KOPT-K1 (cell line): ENCODE data around the gene PRKAG3.

Experiments
- H3K27ac ChIP-seq: fragments of 200-600 bp; sonication (generic); 2 replicates; pipeline ENCODE4 v1.5.1; 2016; ENCODE audit warnings: antibody characterized with exemption, mild to moderate bottlenecking, low read depth, low read length; ENCODE audit not compliant: poor library complexity, severe bottlenecking
- H3K36me3 ChIP-seq: fragments of 200-600 bp; sonication (generic); 2 replicates; pipeline ENCODE4 v1.5.1; 2017; ENCODE audit warnings: antibody characterized with exemption, mild to moderate bottlenecking, low read length, moderate library complexity; ENCODE audit not compliant: insufficient read depth
- H3K9me3 ChIP-seq: fragments of 200-600 bp; sonication (generic); 2 replicates; pipeline ENCODE4 v1.5.1; 2017; ENCODE audit warnings: antibody characterized with exemption, low read length, mild to moderate bottlenecking; ENCODE audit not compliant: insufficient read depth, poor library complexity, severe bottlenecking

Gene PRKAG3

DNA sequence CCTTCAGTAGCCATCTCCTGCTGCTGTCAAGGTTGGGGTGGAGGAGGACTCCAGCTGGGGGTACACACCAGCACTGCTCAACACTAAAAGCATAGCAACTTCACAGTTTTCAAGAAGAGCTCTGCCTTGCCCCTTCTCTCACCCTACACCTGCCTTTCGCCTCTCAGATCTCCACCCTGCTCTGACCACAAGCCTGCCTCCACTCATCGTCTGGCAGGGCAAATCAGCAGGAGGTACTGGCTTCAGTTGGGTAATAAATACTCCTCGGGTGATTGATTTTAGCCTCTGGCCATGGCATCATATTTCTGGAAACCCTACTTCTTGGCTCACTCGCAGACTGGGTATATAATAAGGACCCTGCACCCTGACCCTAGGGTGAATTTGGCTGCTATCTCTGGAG, 3.1 kb upstream of the PRKAG3 start:
- no peaks in the 10 kb centered on the region for H3K9me3 ChIP-seq
- no peak overlapping the region for H3K27ac ChIP-seq
- no peaks in the 10 kb centered on the region for H3K36me3 ChIP-seq

DNA sequence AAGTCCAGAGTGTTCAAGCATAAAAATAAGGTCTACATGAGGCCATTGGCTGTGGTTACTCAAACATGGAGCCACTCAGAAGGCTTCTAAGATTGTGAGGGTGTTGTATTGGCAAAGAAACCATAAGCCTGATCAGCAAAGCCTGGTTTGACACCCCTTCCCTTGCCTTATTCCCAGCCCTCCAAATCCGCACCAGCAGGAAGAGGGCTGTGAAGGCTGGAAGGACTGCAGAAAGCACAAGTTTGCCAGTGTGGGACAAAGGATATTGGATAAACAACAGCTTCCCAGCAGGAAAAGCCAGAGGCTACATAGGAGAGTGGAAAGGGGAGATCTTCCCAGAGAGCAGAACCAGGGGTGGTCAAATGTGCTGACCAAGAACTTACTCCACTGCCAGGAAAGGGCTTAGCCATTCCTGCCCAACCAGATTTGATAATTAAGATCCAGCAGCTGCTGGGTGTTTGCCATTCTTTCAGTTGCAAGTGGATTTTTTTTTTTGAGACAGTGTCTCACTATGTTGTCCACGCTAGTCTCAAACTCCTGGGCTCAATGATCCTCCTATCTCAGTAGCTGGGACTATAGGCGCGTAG, 1.5 kb upstream of the PRKAG3 start:
- H3K9me3 ChIP-seq, result no peaks in the 10 kb centered on the region
- H3K27ac ChIP-seq, result no peak overlapping the region
- H3K36me3 ChIP-seq, result no peaks in the 10 kb centered on the region

DNA sequence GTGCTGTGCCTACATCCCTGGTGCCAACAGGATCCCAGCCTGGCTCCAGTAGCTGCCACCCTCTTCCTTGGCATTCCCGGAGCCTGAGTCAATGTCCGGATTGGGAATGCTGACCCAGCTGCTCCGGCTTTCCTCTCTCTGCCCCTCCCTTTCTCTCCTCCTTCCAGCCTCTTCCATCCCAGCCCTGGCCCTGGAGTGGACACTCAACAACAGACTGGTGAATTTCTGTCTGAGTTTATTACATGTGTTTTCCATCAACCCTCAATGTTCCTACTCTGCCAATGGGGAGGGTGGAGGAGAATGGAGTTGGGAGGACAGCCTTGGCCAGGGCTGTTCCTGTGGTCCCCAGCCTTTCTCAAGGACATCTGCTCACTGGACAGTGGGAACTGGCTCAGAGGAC, 917 bp upstream of the PRKAG3 start:
- H3K27ac ChIP-seq, result no peak overlapping the region
- no peaks in the 10 kb centered on the region for H3K36me3 ChIP-seq
- H3K9me3 ChIP-seq, result no peaks in the 10 kb centered on the region

DNA sequence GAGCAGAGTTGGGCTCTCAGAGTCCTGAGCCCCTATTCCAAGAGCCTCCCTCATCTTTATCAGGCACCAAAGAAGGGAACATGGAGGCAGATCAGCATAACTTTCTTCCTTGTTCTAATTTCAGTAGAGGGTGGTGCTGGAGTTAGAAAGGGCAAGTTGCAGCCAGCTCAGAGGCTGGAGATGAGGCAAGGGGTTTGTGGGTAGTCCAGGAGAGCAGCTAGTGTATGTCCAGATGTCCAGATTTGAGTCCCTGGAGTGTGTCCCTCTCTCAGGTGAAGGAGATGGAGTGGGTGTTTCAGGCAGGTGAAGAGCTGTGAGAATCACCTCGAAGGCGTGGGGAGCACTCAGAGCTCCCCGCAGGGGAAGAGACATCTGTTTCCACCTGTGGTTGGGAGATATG, 478 bp upstream of the PRKAG3 start:
- Histone ChIP-seq H3K27ac (no peak overlapping the region), H3K9me3 (no peaks in the 10 kb centered on the region), H3K36me3 (no peaks in the 10 kb centered on the region)

DNA sequence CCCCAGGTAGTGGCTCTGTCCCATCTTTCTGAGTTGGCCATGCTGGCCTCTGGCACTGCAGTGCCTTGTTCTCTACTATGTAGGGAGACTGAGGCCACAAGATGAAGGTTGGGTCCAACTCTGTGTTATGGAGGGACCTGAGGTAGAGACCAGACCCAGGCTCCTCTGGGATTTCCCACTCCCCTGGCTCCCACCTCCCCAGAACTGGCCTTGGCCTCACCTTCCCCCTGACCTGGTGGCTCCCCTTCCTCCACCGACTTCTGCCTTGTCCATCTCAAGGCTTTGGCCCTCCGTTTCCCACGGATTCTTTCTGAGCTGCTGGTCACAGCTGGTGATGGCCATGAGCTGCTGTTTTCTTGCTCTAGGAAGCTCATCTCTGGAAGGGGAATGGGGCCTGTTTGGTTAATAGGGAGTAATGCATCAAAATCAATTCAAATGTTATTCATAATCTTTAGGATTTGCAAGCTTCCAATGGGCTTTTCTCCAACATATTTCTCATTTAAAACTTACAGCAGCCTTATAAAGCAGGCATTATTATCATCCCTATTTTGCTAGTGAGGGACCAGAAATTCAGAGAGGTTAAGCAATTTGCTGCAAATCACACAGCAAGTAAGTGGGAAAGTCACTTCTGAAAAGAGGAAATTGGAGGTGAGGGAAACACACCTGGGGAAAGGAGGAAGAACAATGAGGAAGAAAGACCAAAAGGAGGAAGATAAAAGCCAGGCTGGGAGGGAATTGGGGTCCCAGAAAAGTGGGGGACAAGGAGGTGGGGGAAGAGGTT, 887 bp downstream of the PRKAG3 start:
- Histone ChIP-seq H3K36me3 (no peaks in the 10 kb centered on the region), H3K9me3 (no peaks in the 10 kb centered on the region), H3K27ac (no peak overlapping the region)

DNA sequence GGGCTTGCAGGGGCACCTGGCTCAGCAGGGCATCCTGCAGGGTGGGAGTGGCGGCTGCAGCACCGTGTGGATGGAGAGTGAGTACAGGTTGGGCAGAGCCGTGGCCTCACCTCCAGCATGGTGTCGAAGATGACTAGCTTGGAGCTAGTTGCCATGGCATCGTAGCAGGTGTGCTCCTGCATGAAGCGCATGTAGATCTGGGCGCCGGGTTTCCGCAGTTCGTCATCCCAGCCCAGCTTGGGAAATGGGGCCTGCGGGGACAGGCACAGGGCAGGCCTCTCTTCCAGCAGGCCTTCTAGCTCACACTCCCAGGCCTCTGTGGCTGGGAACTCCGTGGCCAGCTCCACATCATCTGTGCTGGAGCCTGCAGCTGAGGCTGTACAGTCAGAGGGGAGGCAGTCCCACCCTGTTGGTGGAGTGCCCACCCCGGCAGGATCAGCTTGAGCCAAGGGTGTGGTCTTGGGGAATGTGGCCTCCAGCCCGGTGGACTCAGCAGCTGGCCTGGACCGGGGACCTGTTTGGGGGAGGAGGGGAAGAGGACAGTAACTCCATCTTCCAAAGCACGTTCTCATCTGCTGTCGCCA, 1.6 kb downstream of the PRKAG3 start:
- H3K36me3 ChIP-seq, result no peaks in the 10 kb centered on the region
- no peak overlapping the region for H3K27ac ChIP-seq
- no peaks in the 10 kb centered on the region for H3K9me3 ChIP-seq

DNA sequence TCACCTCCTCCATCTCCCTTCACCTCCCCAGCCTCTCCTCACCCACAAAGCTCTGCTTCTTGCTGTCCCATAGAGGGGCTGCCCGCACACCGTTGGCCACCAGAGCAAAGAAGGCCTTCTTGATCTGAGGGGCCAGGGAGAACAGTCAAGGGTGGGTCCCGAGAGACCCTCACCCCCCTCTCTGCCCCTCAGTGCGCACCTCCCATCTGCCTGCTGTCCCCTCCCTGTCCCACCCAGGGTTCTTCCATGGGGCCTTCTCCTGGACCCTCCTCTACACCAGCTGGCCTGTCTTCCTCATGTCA, 3.2 kb downstream of the PRKAG3 start:
- Histone ChIP-seq H3K9me3 (no peaks in the 10 kb centered on the region), H3K27ac (no peak overlapping the region), H3K36me3 (no peaks in the 10 kb centered on the region)

DNA sequence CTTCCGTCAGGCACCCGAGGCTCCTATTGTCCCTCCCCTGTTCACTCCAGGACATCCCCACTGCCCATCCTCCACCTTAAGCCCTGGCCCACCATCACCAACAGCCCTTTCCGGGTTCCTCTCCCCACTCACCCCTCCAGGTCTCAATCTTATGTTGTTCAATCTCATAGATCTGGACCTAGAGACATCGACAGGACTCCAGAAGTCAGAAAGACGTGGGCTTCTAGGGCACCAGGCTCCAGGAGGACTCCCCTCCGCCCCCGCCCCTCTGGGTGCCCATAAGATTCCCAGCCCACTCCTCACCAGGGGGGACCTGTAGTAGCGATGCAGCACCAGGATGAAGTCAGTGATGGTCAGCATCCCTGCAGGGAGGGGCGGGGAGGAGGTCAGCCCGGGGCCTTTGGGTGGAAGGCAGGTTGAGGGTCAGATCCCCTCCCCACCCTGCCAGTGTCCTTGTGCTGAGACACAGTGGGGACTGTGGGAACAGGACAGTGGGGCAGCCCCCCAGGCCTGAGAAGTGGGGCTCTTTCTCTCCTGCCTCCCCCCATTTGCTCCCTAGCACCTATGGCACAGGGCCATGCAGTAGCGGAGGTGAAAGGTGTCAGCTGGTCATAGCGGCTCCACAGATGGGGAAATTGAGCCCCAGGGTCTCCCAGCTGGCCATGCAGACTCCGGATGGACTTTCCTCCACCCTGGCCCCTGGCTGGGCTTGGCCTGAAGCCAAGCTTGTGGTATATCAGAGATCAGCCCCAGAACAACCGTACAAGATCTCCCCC, 3.7 kb downstream of the PRKAG3 start:
- H3K27ac ChIP-seq, result no peak overlapping the region
- H3K9me3 ChIP-seq, result no peaks in the 10 kb centered on the region
- H3K36me3 ChIP-seq, result no peaks in the 10 kb centered on the region

DNA sequence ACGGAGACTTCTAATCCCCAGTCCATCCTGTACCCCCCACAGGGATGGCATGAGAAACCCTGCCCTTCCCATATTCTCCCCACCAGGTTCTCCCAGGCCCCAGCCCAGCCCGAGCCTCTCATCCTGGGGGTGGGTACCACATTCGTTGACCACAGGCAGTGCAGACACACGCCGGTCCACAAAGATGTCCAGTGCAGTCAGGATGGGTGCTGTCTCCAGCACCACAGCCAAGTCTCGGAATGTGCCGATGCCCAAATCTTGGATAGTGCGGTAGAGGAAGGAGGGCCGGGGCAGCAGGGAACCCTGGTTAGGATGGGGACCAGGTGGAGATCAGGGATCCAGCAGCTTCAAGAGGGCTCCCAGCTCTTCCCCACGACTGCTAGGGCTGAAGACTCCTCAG, 4.8 kb downstream of the PRKAG3 start:
- Histone ChIP-seq H3K27ac (no peak overlapping the region), H3K36me3 (no peaks in the 10 kb centered on the region), H3K9me3 (no peaks in the 10 kb centered on the region)

DNA sequence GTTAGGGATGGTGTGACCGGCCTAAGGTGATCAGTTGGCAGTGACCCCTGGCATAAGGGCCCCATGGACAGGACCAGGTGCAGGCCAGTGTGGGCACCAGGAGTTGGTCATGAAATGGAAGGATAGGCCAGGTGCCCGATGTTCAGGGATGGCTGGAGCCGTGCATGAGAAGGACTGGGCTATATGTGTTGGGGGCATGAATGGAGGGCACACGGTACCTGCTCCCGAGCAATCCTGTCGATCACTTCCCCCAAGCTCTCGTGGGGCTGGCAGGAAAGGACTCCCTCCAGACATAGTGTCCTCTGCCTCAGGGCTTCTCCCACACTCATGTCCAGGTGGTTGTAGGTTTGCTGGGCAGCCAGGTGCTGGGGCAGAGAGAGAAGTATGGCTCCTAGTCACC, 7.6 kb downstream of the PRKAG3 start:
- Histone ChIP-seq H3K27ac (no peak overlapping the region), H3K9me3 (no peaks in the 10 kb centered on the region), H3K36me3 (no peaks in the 10 kb centered on the region)

DNA sequence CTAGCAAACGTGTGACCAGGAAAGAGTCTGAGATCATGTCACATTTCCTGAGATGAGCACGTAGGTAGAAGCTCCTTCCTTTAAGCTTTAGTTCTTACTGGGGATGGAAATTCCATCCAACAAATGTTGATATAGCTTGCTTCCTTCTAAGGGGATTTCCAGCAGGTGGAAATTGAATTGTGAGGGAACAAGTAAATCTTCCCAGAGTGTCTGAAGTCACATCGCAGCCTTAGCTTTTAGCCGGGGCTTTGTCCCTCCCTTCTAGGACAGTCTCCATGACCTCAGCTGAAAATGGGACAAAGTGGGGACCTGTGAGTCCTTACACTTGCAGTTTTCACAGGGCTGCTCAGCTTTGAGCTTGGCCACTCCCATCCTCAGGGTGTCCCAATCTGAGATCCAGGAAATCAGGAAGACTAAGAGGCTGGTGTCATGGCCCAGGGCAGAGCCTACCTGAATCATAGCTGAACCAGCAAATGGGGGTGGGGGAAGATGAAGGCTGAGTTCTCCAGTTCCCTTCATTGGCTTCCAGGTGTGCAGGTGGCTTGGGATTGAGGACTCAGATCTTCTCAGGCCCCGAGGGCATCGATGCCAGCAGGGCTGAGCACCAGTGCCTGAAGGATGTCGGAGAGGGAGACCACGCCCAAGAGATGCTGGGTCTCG, 8.3 kb downstream of the PRKAG3 start:
- Histone ChIP-seq H3K27ac (no peak overlapping the region), H3K36me3 (no peaks in the 10 kb centered on the region), H3K9me3 (no peaks in the 10 kb centered on the region)

DNA sequence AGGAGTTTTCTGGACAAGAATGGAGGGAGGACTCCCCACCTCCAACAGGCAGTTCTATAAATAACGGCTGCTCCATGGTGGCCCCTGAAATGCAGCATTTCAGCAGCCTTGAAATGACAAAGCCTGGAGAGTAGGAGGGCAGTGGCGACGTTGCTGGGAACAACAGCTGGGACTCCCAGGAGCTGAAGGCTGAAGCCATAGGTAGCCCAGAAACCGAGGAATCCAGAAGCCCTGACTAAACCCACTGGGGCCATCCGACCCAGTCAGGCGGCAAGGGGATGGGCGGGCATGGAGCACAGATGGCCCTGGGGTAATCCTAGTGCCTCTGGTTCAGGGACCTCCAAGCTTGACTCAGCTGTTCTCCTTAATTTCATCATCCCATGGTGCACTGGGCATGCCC, 9.0 kb downstream of the PRKAG3 start:
- Histone ChIP-seq H3K9me3 (no peaks in the 10 kb centered on the region), H3K27ac (no peak overlapping the region), H3K36me3 (no peaks in the 10 kb centered on the region)

DNA sequence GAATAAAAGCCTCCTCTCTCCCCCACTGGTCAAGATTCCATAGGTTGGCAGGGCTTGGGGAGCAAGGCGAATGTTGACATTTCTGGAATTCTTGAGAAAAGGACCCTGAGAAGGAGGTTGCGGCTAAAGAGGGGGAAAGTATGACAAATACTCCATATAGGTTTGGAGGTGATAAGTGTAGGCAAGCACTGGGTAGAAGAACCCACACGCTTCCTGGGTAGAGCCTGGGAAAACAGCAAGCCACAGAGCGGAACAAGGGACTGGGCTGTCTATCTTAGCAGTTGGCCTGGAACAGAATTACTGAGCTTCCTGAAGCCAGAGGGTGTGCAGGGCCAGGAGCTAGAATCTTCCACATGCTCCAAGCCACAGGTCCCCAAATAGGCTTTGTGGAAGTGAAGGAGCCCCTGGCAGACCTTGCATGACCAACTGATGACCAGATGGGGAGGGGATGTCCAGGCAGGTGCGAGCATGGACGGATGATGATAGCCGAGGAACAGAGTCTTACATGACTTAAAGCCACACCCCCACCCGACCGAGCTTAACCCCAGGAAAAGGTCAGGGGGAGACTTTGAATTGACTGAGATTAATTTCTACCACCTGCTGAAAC, 9.9 kb downstream of the PRKAG3 start:
- no peak overlapping the region for H3K27ac ChIP-seq
- no peaks in the 10 kb centered on the region for H3K9me3 ChIP-seq
- H3K36me3 ChIP-seq, result no peaks in the 10 kb centered on the region

DNA sequence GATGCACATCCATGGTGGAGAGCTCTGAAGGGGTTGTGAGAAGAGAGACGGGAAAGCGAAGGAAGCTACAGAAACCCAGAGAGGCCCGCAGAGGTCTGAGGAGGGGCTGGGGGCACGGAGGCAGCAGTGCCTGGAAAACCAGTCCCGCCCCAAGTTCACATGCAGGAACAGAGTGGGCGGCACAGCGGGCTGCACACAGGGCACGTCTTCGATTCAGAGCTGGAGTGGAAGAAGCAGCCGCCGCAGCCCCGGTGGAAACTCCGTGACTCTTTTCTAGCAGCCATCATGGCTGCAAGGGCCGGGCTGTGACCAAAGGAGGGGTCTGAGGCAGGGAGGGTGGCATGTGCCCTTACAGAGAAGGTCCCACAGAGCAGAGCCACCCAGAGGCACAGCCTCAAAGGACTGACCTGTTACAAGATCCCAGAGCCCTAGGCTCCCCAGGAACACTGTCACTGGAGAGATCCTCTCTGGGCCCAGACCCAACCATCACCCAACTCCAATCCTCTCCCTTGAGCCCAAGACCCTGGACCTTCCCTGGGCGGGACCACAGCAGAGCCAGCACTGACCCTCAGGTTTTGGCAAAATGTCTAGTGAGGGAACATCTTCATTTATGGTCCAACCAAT, 10.7 kb downstream of the PRKAG3 start:
- Histone ChIP-seq H3K9me3 (no peaks in the 10 kb centered on the region), H3K36me3 (no peaks in the 10 kb centered on the region), H3K27ac (no peak overlapping the region)
